GM12878 (cell line): Measurements from ENCODE around the gene ZC3H7B. TPM values are rescaled to one million over a fixed set of nuclear protein-coding genes. Genes with fewer than 3 reads are reported as not detected.

Experiments
- ATAC-seq: fragments of 200-7000 bp; cut with Tn5 transposase; 3 replicates; pipeline ENCODE4 v1.9.1; 2020; ENCODE audit warnings: mild to moderate bottlenecking, moderate library complexity
- BruUV-seq: library from RNA; stranded (reverse); fragments of 400-500 nt; replicated peaks from 2 replicates; lab custom pipeline; 2021; lab: Mats Ljungman, UMichigan
- CTCF ChIA-PET: fragments of 300-600 bp; sonication (Branson Sonifier 250); formaldehyde crosslinking; extraction: SDS; loops from one replicate; lab custom pipeline; 2021; ENCODE audit warnings: inconsistent platforms; lab: Yijun Ruan, JAX
- POLR2A ChIA-PET: fragments of 350-600 bp; formaldehyde crosslinking; extraction: SDS; loops from one replicate; lab custom pipeline; 2021; ENCODE audit warnings: inconsistent platforms; lab: Charles Lee
- RAD21 ChIA-PET: fragments of 300-600 bp; sonication (Branson Sonifier 250); formaldehyde crosslinking; loops from one replicate; lab custom pipeline; 2023; ENCODE audit warnings: antibody characterized with exemption; ENCODE audit not compliant: unreplicated experiment; lab: Charles Lee
- SMC1A ChIA-PET: fragments of 300-600 bp; sonication (Branson Sonifier 250); formaldehyde crosslinking; loops from one replicate; lab custom pipeline; 2023; ENCODE audit not compliant: unreplicated experiment, uncharacterized antibody; lab: Charles Lee
- DNase-seq: peaks from one replicate; pipeline ENCODE4 v3.0.0-alpha.2; 2011; ENCODE audit warnings: low read depth, low spot score
- FAIRE-seq: peaks from 3 replicates; lab custom pipeline; 2011; peaks lifted over from hg19 to GRCh38; lab: Jason Lieb, UNC
- H2AFZ ChIP-seq: 2 replicates; pipeline ENCODE4 v1.6.0; 2011; ENCODE audit warnings: low read depth, low read length, control low read depth; ENCODE audit not compliant: control insufficient read depth
- H3K27ac ChIP-seq: 2 replicates; pipeline ENCODE4 v1.5.1; 2011; ENCODE audit warnings: control low read depth; ENCODE audit not compliant: control insufficient read depth, insufficient read depth
- H3K27me3 ChIP-seq, 2 experiments: replicated peaks in 1 of 2; 2 replicates each; pipeline versions ENCODE4 v1.6.0 to v1.6.1; 2011; ENCODE audit warnings: low read length in 1 of 2; ENCODE audit not compliant: control insufficient read depth in 2 of 2, insufficient read depth in 2 of 2
- H3K36me3 ChIP-seq, 2 experiments: 2 replicates each; pipeline ENCODE4 v1.5.1; 2011; ENCODE audit warnings: low read length in 1 of 2; ENCODE audit not compliant: control insufficient read depth in 2 of 2, insufficient read depth in 2 of 2
- H3K4me1 ChIP-seq: 2 replicates; pipeline ENCODE4 v1.6.1; 2011; ENCODE audit warnings: mild to moderate bottlenecking, low read length, moderate library complexity, mixed read lengths; ENCODE audit not compliant: control insufficient read depth, insufficient read depth
- H3K4me2 ChIP-seq: 2 replicates; pipeline ENCODE4 v1.6.0; 2011; ENCODE audit warnings: control low read depth; ENCODE audit not compliant: control insufficient read depth, insufficient read depth
- H3K4me3 ChIP-seq: fragments of 200-600 bp; sonication (generic); 2 replicates; pipeline ENCODE4 v1.5.1; 2016
- H3K79me2 ChIP-seq: 2 replicates; pipeline ENCODE4 v1.6.0; 2011; ENCODE audit warnings: low read length; ENCODE audit not compliant: control insufficient read depth, insufficient read depth
- H3K9ac ChIP-seq: 2 replicates; pipeline ENCODE4 v1.8.0; 2011; ENCODE audit warnings: low read length, control low read depth, mixed read lengths; ENCODE audit not compliant: control insufficient read depth, insufficient read depth
- H3K9me3 ChIP-seq: replicated peaks from 3 replicates; pipeline ENCODE4 v1.5.1; 2011; ENCODE audit warnings: mild to moderate bottlenecking, low read length; ENCODE audit not compliant: control insufficient read depth, insufficient read depth
- H4K20me1 ChIP-seq: 2 replicates; pipeline ENCODE4 v1.6.0; 2011; ENCODE audit not compliant: control insufficient read depth, insufficient read depth
- CBX3 ChIP-seq: fragments of 200-600 bp; sonication (generic); IDR thresholded peaks from 2 replicates; pipeline ENCODE4 v1.6.1; 2016; ENCODE audit warnings: low read depth, borderline replicate concordance
- CEBPZ ChIP-seq: fragments of 150-350 bp; IDR thresholded peaks from 2 replicates; pipeline ENCODE4 v1.6.1; 2016; ENCODE audit warnings: low read depth, low read length
- PAX8 ChIP-seq: fragments of 450-650 bp; IDR thresholded peaks from 2 replicates; pipeline ENCODE4 v1.6.1; 2017; ENCODE audit warnings: mild to moderate bottlenecking, moderate library complexity
- SIN3A ChIP-seq: IDR thresholded peaks from 2 replicates; pipeline ENCODE4 v1.6.1; 2012; ENCODE audit warnings: low read depth, low read length, improper control_type of control experiment
- WGBS: methylation state at CpG from one replicate; pipeline ENCODE4 v1.1.6; 2016; ENCODE audit warnings: low lambda C conversion rate; ENCODE audit not compliant: insufficient replicate concordance, insufficient coverage; ENCODE audit errors: missing lambda C conversion rate; 5-methylcytosine and 5-hydroxymethylcytosine counted together
- in situ Hi-C: fragments of 300-500 bp; cut with MboI; formaldehyde crosslinking; loops from 9 replicates; pipeline ENCODE4 v1.14.3; 2018; ENCODE audit warnings: mixed read lengths
- intact Hi-C: fragments of 100-400 bp; cut with micrococcal nuclease; formaldehyde crosslinking; loops from one replicate; pipeline ENCODE4 v1.14.2; 2022; ENCODE audit not compliant: unreplicated experiment
- polyA plus RNA-seq, 11 experiments: library from polyadenylated mRNA; depleted of rRNA in 4 of 11; unstranded in 6 of 11; stranded (reverse) in 5 of 11; fragments of >200 nt; fragmentation: Nextera tagmentation in 4 of 11; fragmentation: Illumina TruSeq in 1 of 11; extraction: Ambion mirVana in 4 of 11; extraction: Trizol in 1 of 11; gene quantifications; 1 replicate in 1 of 11; 2 replicates in 10 of 11; pipeline versions ENCODE4 v1.2.1 to v1.2.3, GENCODE V29; 2011 to 2016; ENCODE audit warnings: inconsistent platforms in 2 of 11, missing spikeins in 2 of 11, low read depth in 1 of 11
- total RNA-seq, 4 experiments: library from RNA; depleted of rRNA in 3 of 4; stranded (reverse); fragments of >200 nt in 3 of 4; fragmentation: Illumina TruSeq in 1 of 4; extraction: Trizol in 1 of 4; gene quantifications; 2 replicates each; pipeline versions ENCODE4 v1.2.1 to v1.2.3, GENCODE V29; 2013 to 2021

The ZC3H7B gene
- total and polyA plus RNA-seq, 10 of the 15 experiments (the other 5 are each of a cell fraction or from before 2014, with no cell fraction given): 0.26 to 52.3 (median 22.4) TPM

GRCh38 chr22:41296826-41297667 is 4.3 kb upstream of the ZC3H7B start:
- ChIA-PET CTCF (interaction anchor here (0.6 to 0.8 kb wide), 2 partner anchors 106 to 116 kb away, joined by 3 read pairs; no protein-coding TSS in a partner anchor), SMC1A (no interaction called here), POLR2A (interaction anchor here (1.1 kb wide), 1 partner anchor 9 kb away, joined by 3 read pairs; no protein-coding TSS in a partner anchor), RAD21 (no interaction called here)
- Histone ChIP-seq H4K20me1 (no peaks in the 10 kb centered on the region), H3K27me3 (no peaks in the 10 kb centered on the region), H3K9me3 (no peaks in the 10 kb centered on the region), H3K4me3 (no peak overlapping the region), H3K4me1 (peaks cover 4% of the 10 kb centered on the region), H3K36me3 (no peaks in the 10 kb centered on the region), H3K79me2 (peaks cover 15% of the 10 kb centered on the region), H3K4me2 (no peak overlapping the region), H2AFZ (no peak overlapping the region), H3K9ac (no peak overlapping the region), H3K27ac (no peak overlapping the region)
- DNase-seq: no peak
- no peak for FAIRE-seq
- no peak for ATAC-seq
- in situ Hi-C loops: no loop called here
- WGBS: 98% methylated on average over 9 of the region's 9 CpGs
- no peak for TF ChIP-seq SIN3A
- TF ChIP-seq CEBPZ: no peak
- TF ChIP-seq PAX8: no peak
- no peak for TF ChIP-seq CBX3
- no TSS peak for BruUV-seq
- intact Hi-C loops: no loop called here
